ENCODE measurements around the gene DELE1. TPM values are rescaled to one million over a fixed set of nuclear protein-coding genes. Genes with fewer than 3 reads are reported as not detected.

The DELE1 gene
- total and polyA plus RNA-seq, 4 donors, result 23.2 to 49.0 (median 40.3) TPM

GRCh38 chr5:141976176-141976575 lies 52.5 kb downstream of the DELE1 start:
- TF ChIP-seq JUND (IDR thresholded peaks at IDR 0.05) (no peak), FOXA1 (IDR thresholded peaks at IDR 0.05) (no peak), ATF3 (IDR thresholded peaks at IDR 0.05) (no peak), MAX (IDR thresholded peaks at IDR 0.05) (no peak), REST (IDR thresholded peaks at IDR 0.05) (no peak), HNF4G (IDR thresholded peaks at IDR 0.05) (no peak), TAF1 (conservative IDR thresholded peaks at IDR 0.05) (no peak), NR2F2 (IDR thresholded peaks at IDR 0.05) (no peak), HNF4A (conservative IDR thresholded peaks at IDR 0.05) (no peak), SP1 (IDR thresholded peaks at IDR 0.05) (no peak)
- Histone ChIP-seq H3K4me3 (ENCODE audit: low read depth in 1 of 3, low read length in 3 of 3) (no peak overlapping the region), H3K36me3 (ENCODE audit: control insufficient read depth in 4 of 4, insufficient read depth in 3 of 4, low read depth in 1 of 4, low read length in 3 of 4) (peaks cover 12 to 50% (median 32%) of the 10 kb centered on the region in 4 donors), H3K27ac (ENCODE audit: low read depth in 1 of 2, low read length in 2 of 2) (no peak overlapping the region), H3K9ac (ENCODE audit: low read depth in 1 of 2, low read length in 2 of 2) (no peak overlapping the region), H3K4me1 (ENCODE audit: control insufficient read depth in 4 of 4, insufficient read depth in 4 of 4, low read length in 3 of 4) (peaks cover 7 to 16% (median 10%) of the 10 kb centered on the region in 4 donors), H3K9me3 (ENCODE audit: control insufficient read depth in 4 of 4, low read length in 3 of 4) (no peaks in the 10 kb centered on the region), H3K27me3 (ENCODE audit: control insufficient read depth in 4 of 4, insufficient read depth in 4 of 4, low read length in 3 of 4) (no peaks in the 10 kb centered on the region)
- DNase-seq (ENCODE audit: low spot score), result no peak
- 94% methylated on average over 6 of the region's 6 CpGs for WGBS

GRCh38 chr5:141978389-141978788 lies 54.7 kb downstream of the DELE1 start:
- H3K36me3 ChIP-seq (ENCODE audit: control insufficient read depth in 4 of 4, insufficient read depth in 3 of 4, low read depth in 1 of 4, low read length in 3 of 4), result peaks cover 14 to 55% (median 34%) of the 10 kb centered on the region in 4 donors
- no peak overlapping the region for H3K27ac ChIP-seq (ENCODE audit: low read depth in 1 of 2, low read length in 2 of 2)
- H3K9ac ChIP-seq (ENCODE audit: low read depth in 1 of 2, low read length in 2 of 2), result no peak overlapping the region
- peaks cover 7 to 23% (median 20%) of the 10 kb centered on the region in 4 donors for H3K4me1 ChIP-seq (ENCODE audit: control insufficient read depth in 4 of 4, insufficient read depth in 4 of 4, low read length in 3 of 4)
- no peaks in the 10 kb centered on the region for H3K27me3 ChIP-seq (ENCODE audit: control insufficient read depth in 4 of 4, insufficient read depth in 4 of 4, low read length in 3 of 4)
- H3K4me3 ChIP-seq (ENCODE audit: low read depth in 1 of 3, low read length in 3 of 3), result no peak overlapping the region
- DNase-seq (ENCODE audit: low spot score), result no peak
- no peaks in the 10 kb centered on the region for H3K9me3 ChIP-seq (ENCODE audit: control insufficient read depth in 4 of 4, low read length in 3 of 4)
- peak; percentile 51 for TF ChIP-seq HNF4G (IDR thresholded peaks at IDR 0.05)
- TF ChIP-seq RAD21 (IDR thresholded peaks at IDR 0.05), result no peak
- TF ChIP-seq MAX (IDR thresholded peaks at IDR 0.05), result no peak
- peak; percentile 64 to 76 for TF ChIP-seq HNF4A (conservative IDR thresholded peaks at IDR 0.05)
- no peak for TF ChIP-seq NR2F2 (IDR thresholded peaks at IDR 0.05)
- no peak for TF ChIP-seq YY1 (IDR thresholded peaks at IDR 0.05)
- no peak for TF ChIP-seq TAF1 (conservative IDR thresholded peaks at IDR 0.05)
- TF ChIP-seq SP1 (IDR thresholded peaks at IDR 0.05), result no peak

GRCh38 chr5:141982626-141983025 lies 59.0 kb downstream of the DELE1 start:
- WGBS, result 29% methylated on average over 2 of the region's 2 CpGs
- Histone ChIP-seq H3K9ac (ENCODE audit: low read depth in 1 of 2, low read length in 2 of 2) (no peak overlapping the region), H3K9me3 (ENCODE audit: control insufficient read depth in 4 of 4, low read length in 3 of 4) (no peaks in the 10 kb centered on the region), H3K4me1 (ENCODE audit: control insufficient read depth in 4 of 4, insufficient read depth in 4 of 4, low read length in 3 of 4) (peaks cover 7 to 26% (median 20%) of the 10 kb centered on the region in 4 donors), H3K36me3 (ENCODE audit: control insufficient read depth in 4 of 4, insufficient read depth in 3 of 4, low read depth in 1 of 4, low read length in 3 of 4) (peaks cover 14 to 59% (median 48%) of the 10 kb centered on the region in 4 donors), H3K27ac (ENCODE audit: low read depth in 1 of 2, low read length in 2 of 2) (no peak overlapping the region), H3K27me3 (ENCODE audit: control insufficient read depth in 4 of 4, insufficient read depth in 4 of 4, low read length in 3 of 4) (no peaks in the 10 kb centered on the region), H3K4me3 (ENCODE audit: low read depth in 1 of 3, low read length in 3 of 3) (no peak overlapping the region)
- DNase-seq (ENCODE audit: low spot score), result no peak
- TF ChIP-seq NR2F2 (IDR thresholded peaks at IDR 0.05) (no peak), ATF3 (IDR thresholded peaks at IDR 0.05) (no peak), CTCF (IDR thresholded peaks at IDR 0.05; ENCODE audit: low read depth, low read length, missing input control) (no peak), MAX (IDR thresholded peaks at IDR 0.05) (peak; percentile 47), JUND (IDR thresholded peaks at IDR 0.05) (peak; percentile 69 to 70), HNF4A (conservative IDR thresholded peaks at IDR 0.05) (peak; percentile 91 to 95), SP1 (IDR thresholded peaks at IDR 0.05) (peak; percentile 62), RXRA (IDR thresholded peaks at IDR 0.05) (peak; percentile 55 to 73), HNF4G (IDR thresholded peaks at IDR 0.05) (peak; percentile 66), YY1 (IDR thresholded peaks at IDR 0.05) (peak; percentile 51), REST (IDR thresholded peaks at IDR 0.05) (no peak), EGR1 (IDR thresholded peaks at IDR 0.05; ENCODE audit: low read depth in 2 of 2) (peak in 1 of 2 donors; percentile 70)

All from liver (tissue), 9 donors.